Hepatocyte (in vitro differentiated cells): Measurements from ENCODE around the gene SSH3. TPM values are rescaled to one million over a fixed set of nuclear protein-coding genes. Genes with fewer than 3 reads are reported as not detected.
"Not testable (repeated sequence)": the region's sequence is repeated elsewhere in the genome, so short reads cannot be mapped to it uniquely, and the experiment has no call there.

Experiments used
- DNase-seq: peaks from one replicate; pipeline ENCODE4 v3.0.0-alpha.2; 2016; ENCODE audit warnings: low spot score
- H2AFZ ChIP-seq: fragments of 200-600 bp; sonication (generic); 2 replicates; pipeline ENCODE4 v1.6.0; 2016; ENCODE audit warnings: antibody characterized with exemption, mild to moderate bottlenecking
- H3K27ac ChIP-seq: fragments of 200-600 bp; sonication (generic); 2 replicates; pipeline ENCODE4 v1.5.1; 2016; ENCODE audit warnings: mild to moderate bottlenecking
- H3K27me3 ChIP-seq: fragments of 200-600 bp; sonication (generic); 2 replicates; pipeline ENCODE4 v1.6.1; 2016
- H3K36me3 ChIP-seq: fragments of 200-600 bp; sonication (generic); replicated peaks from 2 replicates; pipeline ENCODE4 v1.5.1; 2016; ENCODE audit warnings: low read depth; ENCODE audit not compliant: insufficient read depth
- H3K4me1 ChIP-seq: fragments of 200-600 bp; sonication (generic); 2 replicates; pipeline ENCODE4 v1.5.1; 2016; ENCODE audit warnings: mild to moderate bottlenecking, moderate library complexity; ENCODE audit not compliant: insufficient read depth
- H3K4me2 ChIP-seq: fragments of 200-600 bp; sonication (generic); 2 replicates; pipeline ENCODE4 v1.6.0; 2016
- H3K4me3 ChIP-seq: fragments of 200-600 bp; sonication (generic); 2 replicates; pipeline ENCODE4 v1.5.1; 2016; ENCODE audit warnings: mild to moderate bottlenecking
- H3K79me2 ChIP-seq: fragments of 200-600 bp; sonication (generic); 2 replicates; pipeline ENCODE4 v1.6.0; 2017; ENCODE audit warnings: mild to moderate bottlenecking
- H3K9me2 ChIP-seq: fragments of 200-600 bp; sonication (generic); replicated peaks from 2 replicates; pipeline ENCODE4 v1.6.0; 2017; ENCODE audit warnings: mild to moderate bottlenecking; ENCODE audit not compliant: insufficient read depth
- H3K9me3 ChIP-seq: fragments of 200-600 bp; sonication (generic); 2 replicates; pipeline ENCODE4 v1.5.1; 2016; ENCODE audit warnings: low read depth, mild to moderate bottlenecking
- H4K20me1 ChIP-seq: fragments of 200-600 bp; sonication (generic); 2 replicates; pipeline ENCODE4 v1.6.0; 2016; ENCODE audit warnings: mild to moderate bottlenecking; ENCODE audit not compliant: insufficient read depth, poor library complexity, severe bottlenecking
- EZH2 ChIP-seq: fragments of 200-600 bp; sonication (generic); IDR thresholded peaks from 2 replicates; pipeline ENCODE4 v1.6.1; 2016; ENCODE audit warnings: antibody characterized with exemption, mild to moderate bottlenecking, borderline replicate concordance
- EZH2phosphoT487 ChIP-seq: fragments of 200-600 bp; sonication (generic); IDR thresholded peaks from one replicate; pipeline ENCODE4 v1.6.1; 2018; ENCODE audit warnings: antibody characterized with exemption, mild to moderate bottlenecking, low read depth, moderate library complexity; ENCODE audit not compliant: unreplicated experiment, severe bottlenecking
- WGBS: methylation state at CpG from one replicate; pipeline ENCODE4 v1.1.6; 2016; ENCODE audit warnings: low lambda C conversion rate; ENCODE audit errors: missing lambda C conversion rate; 5-methylcytosine and 5-hydroxymethylcytosine counted together
- polyA plus RNA-seq: library from polyadenylated mRNA; unstranded; fragments of >200 nt; fragmentation: Nextera tagmentation; extraction: Ambion mirVana; gene quantifications from 2 replicates; pipeline ENCODE4 v1.2.1, GENCODE V29; 2016
- total RNA-seq: library from RNA; depleted of rRNA; stranded (reverse); fragments of >200 nt; gene quantifications from 2 replicates; pipeline ENCODE4 v1.2.3, GENCODE V29; 2014
- TF ChIP-seq, protein P1 (sequence below): fragments of 200-600 bp; sonication (generic); IDR thresholded peaks from 2 replicates; pipeline ENCODE4 v1.5.1; 2016; ENCODE audit warnings: antibody characterized with exemption, mild to moderate bottlenecking; ENCODE audit not compliant: poor library complexity

Gene SSH3
- total and polyA plus RNA-seq, 2 experiments from 2014 or later: 29.7 to 49.5 TPM

DNA sequence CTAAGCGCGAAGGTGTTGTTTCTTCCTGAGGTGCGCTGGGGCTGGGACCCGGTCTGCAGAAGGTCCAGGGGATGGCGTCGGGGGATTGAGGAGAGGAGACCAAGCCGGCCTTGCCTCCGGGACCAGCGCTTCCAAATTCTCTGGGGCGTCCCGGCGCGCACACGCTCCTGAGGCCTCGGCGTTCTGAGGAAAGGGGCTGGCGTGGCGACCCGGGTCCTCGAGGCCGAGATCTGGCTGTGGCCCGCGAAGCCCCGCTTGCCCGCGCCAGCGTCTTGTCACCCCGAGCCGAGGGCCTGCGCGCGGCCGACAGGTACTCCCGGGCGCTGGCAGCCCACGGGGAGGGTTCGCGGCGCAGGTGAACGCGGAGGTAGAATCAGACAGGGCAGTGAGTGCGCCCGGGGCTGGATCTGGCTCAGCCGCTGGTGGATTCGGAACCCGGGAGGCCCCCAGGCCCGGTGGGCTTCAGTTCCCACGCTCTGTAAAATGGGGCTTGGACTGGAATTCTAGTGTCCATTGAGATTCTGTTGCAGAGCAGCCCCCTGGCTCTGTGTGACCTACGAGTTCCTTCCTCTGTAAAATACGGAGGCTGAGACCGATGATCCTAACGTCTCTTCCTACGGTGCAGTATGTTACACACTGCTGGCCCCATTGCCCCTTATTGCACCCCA, 14.7 kb downstream of the SSH3 start:
- WGBS: 2% methylated on average over 48 of the region's 53 CpGs
- Histone ChIP-seq H3K4me3 (peak overlapping the region; percentile 62), H4K20me1 (no peaks in the 10 kb centered on the region), H3K27me3 (no peaks in the 10 kb centered on the region), H3K9me2 (no peaks in the 10 kb centered on the region), H3K79me2 (peaks cover 15% of the 10 kb centered on the region), H2AFZ (peak overlapping the region; percentile 86), H3K9me3 (no peaks in the 10 kb centered on the region), H3K27ac (peak overlapping the region; percentile 30), H3K4me2 (peak overlapping the region; percentile 92), H3K36me3 (no peaks in the 10 kb centered on the region), H3K4me1 (peaks cover 3% of the 10 kb centered on the region)
- no peak for DNase-seq
- TF ChIP-seq, protein P1, sequence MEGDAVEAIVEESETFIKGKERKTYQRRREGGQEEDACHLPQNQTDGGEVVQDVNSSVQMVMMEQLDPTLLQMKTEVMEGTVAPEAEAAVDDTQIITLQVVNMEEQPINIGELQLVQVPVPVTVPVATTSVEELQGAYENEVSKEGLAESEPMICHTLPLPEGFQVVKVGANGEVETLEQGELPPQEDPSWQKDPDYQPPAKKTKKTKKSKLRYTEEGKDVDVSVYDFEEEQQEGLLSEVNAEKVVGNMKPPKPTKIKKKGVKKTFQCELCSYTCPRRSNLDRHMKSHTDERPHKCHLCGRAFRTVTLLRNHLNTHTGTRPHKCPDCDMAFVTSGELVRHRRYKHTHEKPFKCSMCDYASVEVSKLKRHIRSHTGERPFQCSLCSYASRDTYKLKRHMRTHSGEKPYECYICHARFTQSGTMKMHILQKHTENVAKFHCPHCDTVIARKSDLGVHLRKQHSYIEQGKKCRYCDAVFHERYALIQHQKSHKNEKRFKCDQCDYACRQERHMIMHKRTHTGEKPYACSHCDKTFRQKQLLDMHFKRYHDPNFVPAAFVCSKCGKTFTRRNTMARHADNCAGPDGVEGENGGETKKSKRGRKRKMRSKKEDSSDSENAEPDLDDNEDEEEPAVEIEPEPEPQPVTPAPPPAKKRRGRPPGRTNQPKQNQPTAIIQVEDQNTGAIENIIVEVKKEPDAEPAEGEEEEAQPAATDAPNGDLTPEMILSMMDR: no peak

DNA sequence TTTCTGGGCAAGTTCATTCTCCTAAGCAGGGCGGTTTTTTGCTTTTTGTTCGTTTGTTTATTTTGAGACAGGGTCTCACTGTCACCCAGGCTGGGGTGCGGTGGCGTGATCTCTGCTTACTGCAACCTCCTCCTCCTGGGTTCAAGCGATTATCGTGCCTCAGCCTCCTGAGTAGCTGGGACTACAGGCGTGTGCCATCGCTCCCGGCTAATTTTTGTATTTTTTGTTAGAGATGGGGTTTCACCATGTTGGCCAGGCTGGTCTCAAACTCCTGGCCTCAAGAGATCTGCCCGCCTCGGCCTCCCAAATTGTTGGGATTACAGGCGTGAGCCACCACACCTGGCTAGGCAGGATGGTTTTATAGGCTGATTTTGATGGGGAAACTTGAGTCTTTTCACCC, 15.5 kb downstream of the SSH3 start:
- 90% methylated on average over 12 of the region's 12 CpGs for WGBS
- H3K4me3 ChIP-seq: not testable (repeated sequence)

GRCh38 chr11:67320011-67320410, 16.7 kb downstream of the SSH3 start:
- Histone ChIP-seq H3K4me2 (no peak overlapping the region), H3K36me3 (no peaks in the 10 kb centered on the region), H2AFZ (no peak overlapping the region), H3K27ac (no peak overlapping the region), H3K9me3 (no peaks in the 10 kb centered on the region), H3K27me3 (no peaks in the 10 kb centered on the region), H3K4me3 (no peak overlapping the region), H4K20me1 (no peaks in the 10 kb centered on the region), H3K4me1 (peaks cover 3% of the 10 kb centered on the region), H3K9me2 (no peaks in the 10 kb centered on the region), H3K79me2 (peaks cover 15% of the 10 kb centered on the region)
- 87% methylated on average over 3 of the region's 3 CpGs for WGBS
- TF ChIP-seq, protein P1: no peak
- TF ChIP-seq EZH2 (no peak), EZH2phosphoT487 (no peak)
- DNase-seq: no peak

More for the DNA sequence above, 15.5 kb downstream of the SSH3 start:
- DNase-seq, H4K20me1 ChIP-seq, H3K27me3 ChIP-seq, H3K9me2 ChIP-seq, H3K4me1 ChIP-seq, H2AFZ ChIP-seq, H3K36me3 ChIP-seq, H3K27ac ChIP-seq, H3K9me3 ChIP-seq: not testable (repeated sequence)
- Histone ChIP-seq H3K4me2 (peak overlapping the region; percentile 92), H3K79me2 (peaks cover 15% of the 10 kb centered on the region)

DNA sequence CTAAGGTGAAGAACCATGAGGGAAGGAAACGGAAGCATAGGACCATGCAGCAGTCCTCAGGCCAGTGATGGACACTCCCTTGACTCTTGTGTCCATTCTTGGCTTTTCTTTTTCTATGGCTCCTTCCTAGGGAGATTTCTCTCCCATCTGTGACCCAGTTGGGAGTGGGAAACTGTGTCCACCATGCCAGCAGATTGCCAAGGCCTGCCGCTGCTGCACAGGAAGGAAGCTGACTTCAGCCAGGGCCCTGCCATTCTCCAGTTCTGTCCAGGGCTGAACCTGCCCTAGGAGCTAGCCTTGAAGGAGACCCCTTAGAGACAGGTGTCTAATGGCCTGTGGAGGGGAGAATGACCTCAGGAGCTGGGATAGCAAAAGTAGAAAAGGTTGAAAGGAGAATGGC, 17.4 kb downstream of the SSH3 start:
- Histone ChIP-seq H3K27me3 (no peaks in the 10 kb centered on the region), H3K4me3 (no peak overlapping the region), H3K4me1 (peaks cover 3% of the 10 kb centered on the region), H3K4me2 (no peak overlapping the region), H3K9me3 (no peaks in the 10 kb centered on the region), H2AFZ (no peak overlapping the region), H3K27ac (no peak overlapping the region), H3K79me2 (peaks cover 15% of the 10 kb centered on the region), H3K9me2 (no peaks in the 10 kb centered on the region), H3K36me3 (no peaks in the 10 kb centered on the region), H4K20me1 (no peaks in the 10 kb centered on the region)
- 100% methylated on average over 2 of the region's 2 CpGs for WGBS
- no peak for TF ChIP-seq EZH2phosphoT487
- TF ChIP-seq EZH2: no peak
- TF ChIP-seq, protein P1: no peak
- DNase-seq: no peak
